Measurements from ENCODE around the gene PIEZO2. TPM values are rescaled to one million over a fixed set of nuclear protein-coding genes. Genes with fewer than 3 reads are reported as not detected.

Gene PIEZO2
- total RNA-seq, 4 donors from 2014 or later: 2.1 to 7.4 (median 2.5) TPM; not detected in 1

- Histone ChIP-seq H3K36me3 (no peaks in the 10 kb centered on the region), H3K4me3 (no peak overlapping the region), H3K27ac (no peak overlapping the region), H3K9me3 (no peaks in the 10 kb centered on the region), H3K27me3 (no peaks in the 10 kb centered on the region), H3K4me1 (no peaks in the 10 kb centered on the region)
- 79 to 95% methylated on average over 6 of the region's 6 CpGs for WGBS, 2 donors
- intact Hi-C loops (cut with DNase I): no loop called here
- TF ChIP-seq POLR2A (IDR thresholded peaks at IDR 0.05): no peak
- TF ChIP-seq, protein P1, sequence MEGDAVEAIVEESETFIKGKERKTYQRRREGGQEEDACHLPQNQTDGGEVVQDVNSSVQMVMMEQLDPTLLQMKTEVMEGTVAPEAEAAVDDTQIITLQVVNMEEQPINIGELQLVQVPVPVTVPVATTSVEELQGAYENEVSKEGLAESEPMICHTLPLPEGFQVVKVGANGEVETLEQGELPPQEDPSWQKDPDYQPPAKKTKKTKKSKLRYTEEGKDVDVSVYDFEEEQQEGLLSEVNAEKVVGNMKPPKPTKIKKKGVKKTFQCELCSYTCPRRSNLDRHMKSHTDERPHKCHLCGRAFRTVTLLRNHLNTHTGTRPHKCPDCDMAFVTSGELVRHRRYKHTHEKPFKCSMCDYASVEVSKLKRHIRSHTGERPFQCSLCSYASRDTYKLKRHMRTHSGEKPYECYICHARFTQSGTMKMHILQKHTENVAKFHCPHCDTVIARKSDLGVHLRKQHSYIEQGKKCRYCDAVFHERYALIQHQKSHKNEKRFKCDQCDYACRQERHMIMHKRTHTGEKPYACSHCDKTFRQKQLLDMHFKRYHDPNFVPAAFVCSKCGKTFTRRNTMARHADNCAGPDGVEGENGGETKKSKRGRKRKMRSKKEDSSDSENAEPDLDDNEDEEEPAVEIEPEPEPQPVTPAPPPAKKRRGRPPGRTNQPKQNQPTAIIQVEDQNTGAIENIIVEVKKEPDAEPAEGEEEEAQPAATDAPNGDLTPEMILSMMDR (IDR thresholded peaks at IDR 0.05): no peak
- no peak for DNase-seq
Observed at GRCh38 chr18:11029021-11029420, 120.3 kb downstream of the PIEZO2 start.

DNA sequence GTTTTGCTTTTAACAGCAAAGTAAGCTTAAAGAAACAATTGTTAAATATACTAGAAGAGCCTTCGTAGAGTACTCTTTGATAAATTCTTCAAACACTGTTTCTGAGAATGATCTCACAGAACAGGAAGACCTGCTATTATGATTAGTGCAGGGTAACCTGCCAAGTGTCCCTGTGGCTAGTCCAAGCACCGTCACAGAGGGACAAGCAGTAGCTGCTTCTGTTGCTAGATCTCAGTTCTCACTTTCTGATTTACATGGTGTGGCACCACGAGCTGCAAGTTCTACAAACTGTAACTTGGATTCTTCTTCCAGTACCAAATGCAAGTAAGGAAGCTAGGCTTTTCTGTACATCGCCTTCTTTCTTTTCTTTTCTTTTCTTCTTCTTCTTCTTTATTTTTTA, 121.5 kb downstream of the PIEZO2 start:
- no peak for DNase-seq
- Histone ChIP-seq H3K27ac (no peak overlapping the region), H3K36me3 (no peaks in the 10 kb centered on the region), H3K4me1 (no peaks in the 10 kb centered on the region), H3K4me3 (no peak overlapping the region), H3K9me3 (no peaks in the 10 kb centered on the region), H3K27me3 (no peaks in the 10 kb centered on the region)
- intact Hi-C loops (cut with DNase I): no loop called here
- WGBS, 2 donors: 41 to 53% methylated on average over 4 of the region's 4 CpGs
- no peak for TF ChIP-seq POLR2A (IDR thresholded peaks at IDR 0.05)
- TF ChIP-seq, protein P1 (IDR thresholded peaks at IDR 0.05): no peak

GRCh38 chr18:11025671-11026070, 123.7 kb downstream of the PIEZO2 start:
- no peak for DNase-seq
- Histone ChIP-seq H3K4me1 (no peaks in the 10 kb centered on the region), H3K36me3 (no peaks in the 10 kb centered on the region), H3K27ac (no peak overlapping the region), H3K27me3 (no peaks in the 10 kb centered on the region), H3K4me3 (no peak overlapping the region), H3K9me3 (no peaks in the 10 kb centered on the region)
- WGBS, 2 donors: 62 to 76% methylated on average over 2 to 3 of the region's 4 CpGs
- TF ChIP-seq, protein P1 (IDR thresholded peaks at IDR 0.05): no peak
- no peak for TF ChIP-seq POLR2A (IDR thresholded peaks at IDR 0.05)
- intact Hi-C loops (cut with DNase I): no loop called here

DNA sequence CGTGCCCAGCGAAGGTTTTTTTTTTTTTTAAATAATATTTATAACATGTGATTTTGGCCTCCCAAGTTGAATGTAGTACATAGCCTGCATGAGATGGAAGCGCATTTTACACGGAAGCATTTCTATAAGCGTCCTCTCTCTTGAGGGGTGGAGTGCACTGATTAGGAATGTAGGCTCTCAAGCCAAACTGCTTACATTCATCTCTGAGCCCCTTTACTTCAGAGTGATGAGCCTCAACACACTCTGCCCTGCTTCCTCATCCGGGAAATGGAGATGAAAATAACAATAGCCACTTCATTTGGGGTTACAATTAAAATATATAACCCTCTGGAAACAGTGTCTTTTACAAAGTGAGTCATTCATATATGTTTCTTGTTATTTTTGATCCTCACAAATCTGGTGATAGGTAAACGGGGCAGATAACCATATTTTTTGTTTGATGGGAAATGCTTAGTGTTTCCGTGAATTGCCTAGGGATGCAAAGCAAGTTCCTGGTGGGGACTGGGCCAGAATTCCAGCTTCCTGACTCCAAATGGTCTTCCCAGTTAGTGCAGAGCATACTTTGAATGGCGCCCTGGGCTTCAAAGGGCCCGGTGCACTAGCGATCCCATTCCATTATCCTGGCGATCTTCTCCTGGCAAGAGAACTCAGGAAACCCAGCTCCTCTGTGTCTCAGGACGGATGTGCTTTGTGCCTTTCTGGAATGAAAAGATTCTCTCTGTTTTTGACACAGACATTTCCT, 124.3 kb downstream of the PIEZO2 start:
- H3K27ac ChIP-seq: no peak overlapping the region
- H3K9me3 ChIP-seq: no peaks in the 10 kb centered on the region
- no peaks in the 10 kb centered on the region for H3K4me1 ChIP-seq
- no peaks in the 10 kb centered on the region for H3K27me3 ChIP-seq
- TF ChIP-seq, protein P1 (IDR thresholded peaks at IDR 0.05): no peak
- TF ChIP-seq POLR2A (IDR thresholded peaks at IDR 0.05): no peak
- DNase-seq: no peak
- WGBS, 2 donors: 68 to 78% methylated on average over 10 to 11 of the region's 13 CpGs
- no peaks in the 10 kb centered on the region for H3K36me3 ChIP-seq
- intact Hi-C loops (cut with DNase I): no loop called here
- no peak overlapping the region for H3K4me3 ChIP-seq

- TF ChIP-seq, protein P1 (IDR thresholded peaks at IDR 0.05): no peak
- TF ChIP-seq POLR2A (IDR thresholded peaks at IDR 0.05): no peak
- Histone ChIP-seq H3K27me3 (no peaks in the 10 kb centered on the region), H3K4me3 (no peak overlapping the region), H3K4me1 (no peaks in the 10 kb centered on the region), H3K36me3 (no peaks in the 10 kb centered on the region), H3K9me3 (no peaks in the 10 kb centered on the region), H3K27ac (no peak overlapping the region)
- WGBS, 2 donors: 83 to 84% methylated on average over 6 to 8 of the region's 8 CpGs
- no peak for DNase-seq
- intact Hi-C loops (cut with DNase I): no loop called here
Observed at GRCh38 chr18:11021477-11021876, 127.9 kb downstream of the PIEZO2 start.

Measured in esophagus squamous epithelium (tissue), 5 donors.